ENCODE measurements around the gene COL23A1. TPM values are rescaled to one million over a fixed set of nuclear protein-coding genes. Genes with fewer than 3 reads are reported as not detected.

COL23A1 gene
- total and polyA plus RNA-seq, 2 of the 8 experiments (the other 6 are each of a cell fraction or from before 2014, with no cell fraction given) = 3.1 to 4.7 TPM

GRCh38 chr5:178624631-178625546 is 34.7 kb upstream of the COL23A1 start (continued):
- TF ChIP-seq GTF2F1 (IDR thresholded peaks at IDR 0.05; ENCODE audit: borderline replicate concordance, low read depth, low read length) (no peak), POLR2AphosphoS5 (IDR thresholded peaks at IDR 0.05; ENCODE audit: low read depth, low read length) (no peak), EZH2 (IDR thresholded peaks at IDR 0.05; ENCODE audit: low read depth, low read length, severe bottlenecking) (no peak), BACH1 (IDR thresholded peaks at IDR 0.05; ENCODE audit: low read length) (no peak), SP4 (IDR thresholded peaks at IDR 0.05; ENCODE audit: low read length) (no peak), KDM5A (IDR thresholded peaks at IDR 0.05; ENCODE audit: low read length) (no peak), HDAC6 (IDR thresholded peaks at IDR 0.05; ENCODE audit: low read depth, low read length) (no peak)

All from H1 (cell line).